Ureter (tissue), 1 donor: ENCODE results near the gene NBPF1. TPM values are rescaled to one million over a fixed set of nuclear protein-coding genes. Genes with fewer than 3 reads are reported as not detected.
"Not testable (repeated sequence)": the region's sequence is repeated elsewhere in the genome, so short reads cannot be mapped to it uniquely, and the experiment has no call there.

Experiments
- DNase-seq: peaks from one replicate; pipeline ENCODE4 v3.0.0-alpha.2; 2020; ENCODE audit warnings: low spot score
- total RNA-seq: library from RNA; stranded (reverse); gene quantifications from one replicate; pipeline ENCODE4 v1.2.4, GENCODE V29; 2023
- donor health status: DM: yes; HTN: yes; CAD: no.

The NBPF1 gene
- total RNA-seq, 1 donor from 2014 or later = 61.9 TPM

DNA sequence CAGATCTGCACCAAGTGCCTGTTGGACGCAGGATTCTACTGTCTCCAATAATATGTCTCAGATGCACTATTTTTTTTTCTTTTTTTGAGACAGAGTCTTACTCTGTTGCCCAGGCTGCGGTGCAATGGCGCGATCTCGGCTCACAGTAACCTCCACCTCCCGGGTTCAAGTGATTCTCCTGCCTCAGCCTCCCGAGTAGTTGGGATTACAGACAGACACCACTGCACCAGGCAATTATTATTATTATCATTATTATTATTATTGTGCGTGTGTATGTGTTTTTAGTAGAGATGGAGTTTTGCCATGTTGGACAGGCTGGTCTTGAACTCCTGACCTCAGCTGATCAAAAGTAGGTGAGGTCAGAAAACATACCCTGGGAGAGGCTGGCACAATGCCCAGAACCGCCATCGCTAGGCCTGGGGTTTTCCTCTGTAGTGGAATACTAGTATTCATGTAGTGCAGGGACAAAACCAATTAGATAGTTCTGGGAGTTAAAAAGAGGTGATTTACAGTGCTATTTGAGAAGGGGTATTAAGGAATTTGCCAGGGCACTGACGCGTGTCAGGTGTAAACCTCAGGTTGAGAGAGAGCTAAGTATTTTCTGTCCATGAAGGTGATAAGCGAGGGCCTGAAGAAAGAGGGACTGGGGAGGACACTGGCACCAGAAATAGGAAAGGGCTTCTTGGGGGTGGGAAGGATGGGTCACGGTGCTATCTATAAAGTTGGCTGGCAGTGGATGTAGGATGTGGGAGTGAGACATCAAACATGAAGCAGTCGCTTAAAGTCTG lies 100.5 kb downstream of the NBPF1 start:
- DNase-seq = not testable (repeated sequence)

Other genes with a start within 250 kb of the NBPF1 start
- 131 TPM for gene SZRD1, start 246.3 kb downstream of the NBPF1 start, total RNA-seq
- gene SPATA21, start 176.1 kb downstream of the NBPF1 start, total RNA-seq = not detected
- gene NECAP2, start 172.8 kb downstream of the NBPF1 start, total RNA-seq = 40.6 TPM
- gene RNU1-1, start 99.3 kb downstream of the NBPF1 start, total RNA-seq = 1,626 TPM
- 1,626 TPM for gene RNU1-3, start 53.4 kb upstream of the NBPF1 start, total RNA-seq
- 1,626 TPM for gene RNU1-4, start 127.0 kb upstream of the NBPF1 start, total RNA-seq